Stimulated activated CD8-positive, alpha-beta memory T cell treated with anti-CD3 and anti-CD28 coated beads, Interleukin-12 subunit alpha, Interleukin-12 subunit beta, amount 100 ng/mL, for 4 hours (primary cell): Measurements from ENCODE around the gene SHLD1.

Experiments used
- DNase-seq: peaks from one replicate; pipeline ENCODE4 v3.0.0-alpha.2; 2020; ENCODE audit warnings: low read depth

The SHLD1 gene

GRCh38 chr20:5848711-5849505 is 98.7 kb downstream of the SHLD1 start:
- no peak for DNase-seq

DNA sequence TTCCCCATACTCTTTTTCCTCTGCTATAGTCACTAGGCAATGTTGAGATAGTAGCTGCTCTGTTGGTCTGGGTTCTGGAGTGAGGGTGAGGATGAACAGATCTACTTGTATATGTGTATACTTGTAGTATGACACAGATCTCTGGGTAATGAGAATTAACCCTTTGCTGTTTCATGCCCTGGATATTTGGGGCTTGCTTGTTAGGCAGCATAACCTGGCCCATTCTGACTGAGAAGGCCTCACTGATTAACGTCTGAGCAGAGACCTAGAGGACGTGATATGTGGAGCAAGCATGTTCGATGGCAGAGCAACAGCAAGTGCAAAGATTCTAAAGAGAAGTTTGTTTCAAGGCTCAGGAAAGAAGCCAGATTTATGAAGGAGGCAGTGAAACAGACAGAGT is 105.7 kb downstream of the SHLD1 start:
- DNase-seq, result no peak

DNA sequence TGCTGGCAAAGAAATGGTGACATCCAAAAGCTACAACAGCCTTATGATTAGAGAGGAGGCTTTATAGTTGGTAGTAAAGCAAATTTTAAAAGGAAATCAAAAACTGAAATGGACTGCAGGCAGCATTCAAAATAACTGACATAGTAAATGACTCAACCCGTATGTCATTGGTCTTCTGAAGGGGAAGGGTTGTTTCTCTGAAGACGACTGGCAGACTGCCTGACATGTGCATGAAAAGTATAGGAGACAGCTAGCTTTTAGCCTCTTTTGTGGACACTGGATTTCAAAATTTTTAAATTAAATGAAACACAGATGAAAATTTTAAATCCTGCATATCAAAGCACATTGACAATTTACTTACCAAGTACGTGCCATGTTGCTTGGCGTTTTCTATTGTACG is 109.4 kb downstream of the SHLD1 start:
- no peak for DNase-seq

- DNase-seq, result no peak
These were observed 112.5 kb downstream of the SHLD1 start for GRCh38 chr20:5862703-5863039.

DNA sequence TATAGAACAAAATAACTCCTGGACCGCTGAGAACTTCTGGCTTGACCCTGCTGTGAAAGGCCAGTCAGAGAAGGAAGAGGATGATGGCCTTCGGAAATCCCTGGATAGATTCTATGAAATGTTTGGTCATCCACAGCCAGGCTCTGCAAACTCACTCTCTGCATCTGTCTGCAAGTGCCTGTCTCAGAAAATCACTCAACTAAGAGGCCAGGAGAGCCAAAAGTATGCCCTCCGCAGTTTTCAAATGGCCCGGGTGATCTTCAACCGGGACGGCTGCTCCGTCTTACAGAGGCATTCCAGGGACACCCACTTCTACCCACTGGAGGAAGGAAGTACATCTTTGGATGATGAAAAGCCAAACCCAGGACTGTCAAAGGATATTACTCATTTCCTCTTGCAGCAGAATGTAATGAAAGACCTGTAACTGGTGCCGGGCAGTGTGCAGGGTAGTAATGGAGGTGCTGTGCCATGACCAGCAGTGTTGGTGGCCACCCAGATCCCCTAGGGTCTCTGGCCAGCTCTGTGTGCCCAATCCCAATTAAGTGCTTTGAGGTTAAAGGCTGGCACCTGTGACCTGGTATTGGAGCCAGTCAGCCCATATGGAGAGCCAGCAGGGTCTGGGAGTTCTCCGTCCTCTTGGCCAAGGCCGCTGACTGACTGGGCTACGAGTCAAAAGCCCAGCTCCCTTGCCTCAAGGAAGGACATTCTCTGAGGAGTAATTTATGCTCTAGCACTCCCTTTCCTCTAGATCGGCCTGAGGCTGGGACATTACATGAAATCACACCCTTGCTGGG is 113.0 kb downstream of the SHLD1 start:
- DNase-seq, result no peak

- DNase-seq, result no peak
These were observed 114.2 kb downstream of the SHLD1 start for GRCh38 chr20:5864428-5864827.

- no peak for DNase-seq
These were observed 114.8 kb downstream of the SHLD1 start for GRCh38 chr20:5864873-5865587.

GRCh38 chr20:5865604-5866003 is 115.4 kb downstream of the SHLD1 start:
- no peak for DNase-seq

DNA sequence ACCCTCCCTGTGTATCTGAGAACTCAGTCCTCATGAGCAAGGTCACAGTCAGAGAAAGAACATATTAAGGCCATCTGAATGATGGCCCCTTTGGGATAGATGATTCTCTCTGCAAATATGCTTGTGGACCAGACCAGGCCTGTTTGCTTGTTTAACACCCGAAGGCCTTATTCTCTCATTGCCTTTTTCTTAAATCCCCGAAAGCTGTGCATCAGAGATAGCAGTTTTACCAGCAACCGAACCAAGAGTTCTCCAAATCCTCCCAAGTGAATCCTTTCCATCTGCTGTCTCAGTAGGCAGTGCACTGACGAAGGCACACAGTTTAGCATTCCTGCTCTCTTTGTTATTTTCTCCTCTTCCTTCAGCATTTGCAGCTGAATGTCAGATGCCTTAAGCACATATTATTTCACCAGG is 120.4 kb downstream of the SHLD1 start:
- DNase-seq, result no peak

DNA sequence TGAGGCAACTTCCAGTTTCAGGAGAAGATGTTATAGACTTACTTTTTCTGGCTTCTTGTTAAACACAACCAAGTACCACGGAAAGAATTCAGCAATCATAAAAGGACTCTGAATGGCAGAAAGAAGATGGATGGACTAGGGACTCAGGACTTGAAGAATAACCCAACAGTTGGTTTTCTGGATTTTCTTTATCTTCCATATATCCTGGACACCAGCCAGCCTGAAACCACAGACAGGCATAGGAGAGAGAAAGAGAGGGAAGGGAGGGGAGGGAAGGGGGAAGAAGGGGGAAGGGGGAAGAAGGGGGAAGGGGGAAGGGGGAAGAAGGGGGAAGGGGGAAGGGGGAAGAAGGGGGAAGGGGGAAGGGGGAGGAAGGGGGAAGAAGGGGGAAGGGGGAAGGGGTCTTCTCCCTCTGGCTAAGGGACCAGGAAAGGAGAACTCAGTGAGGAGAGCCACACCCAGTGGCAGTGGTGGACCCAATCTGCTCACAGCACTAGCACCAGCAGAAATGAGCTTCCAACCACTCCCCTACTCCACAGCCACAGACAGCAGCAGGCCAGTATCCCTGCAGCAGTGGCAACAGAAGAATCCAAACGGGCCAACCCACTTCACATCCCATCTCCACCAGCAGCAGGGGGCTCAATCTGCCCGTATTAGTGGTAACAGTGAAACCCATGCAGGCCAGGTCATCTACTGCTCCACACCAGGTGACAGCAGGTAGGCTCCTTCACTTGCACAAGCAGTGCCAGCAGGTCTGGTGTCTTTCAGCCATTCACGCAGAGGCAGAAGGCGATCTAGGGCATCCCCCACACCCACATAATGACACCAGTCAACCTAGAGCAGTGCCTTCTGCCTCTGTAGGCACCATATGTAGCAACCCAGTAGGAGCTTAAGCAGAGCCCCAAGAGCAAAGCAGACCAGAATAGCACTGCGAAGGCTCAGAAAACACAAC is 121.5 kb downstream of the SHLD1 start:
- DNase-seq, result no peak

GRCh38 chr20:5877128-5877527 is 126.9 kb downstream of the SHLD1 start:
- DNase-seq, result no peak

DNA sequence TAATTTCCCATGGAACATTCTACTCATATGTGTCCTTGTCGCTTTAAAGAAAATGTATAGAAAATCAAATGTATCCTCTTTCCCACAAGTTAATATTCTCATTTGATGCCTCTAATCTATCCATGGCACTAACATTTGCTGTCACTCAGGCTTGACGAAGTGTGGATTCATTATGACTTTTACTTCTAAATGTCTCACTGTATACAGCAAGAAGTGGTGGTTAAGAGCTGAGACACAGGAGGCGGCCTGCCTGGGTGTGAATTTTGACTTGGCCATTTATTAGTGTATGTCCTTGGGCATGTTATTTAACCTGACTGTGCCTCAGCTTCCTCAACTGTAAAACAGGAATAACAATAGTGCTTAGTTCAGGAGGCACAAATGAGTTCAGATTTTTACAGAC is 130.1 kb downstream of the SHLD1 start:
- DNase-seq, result no peak

- no peak for DNase-seq
These were observed 131.5 kb downstream of the SHLD1 start for GRCh38 chr20:5881703-5882102.

GRCh38 chr20:5882166-5882565 is 132.0 kb downstream of the SHLD1 start:
- DNase-seq, result no peak

DNA sequence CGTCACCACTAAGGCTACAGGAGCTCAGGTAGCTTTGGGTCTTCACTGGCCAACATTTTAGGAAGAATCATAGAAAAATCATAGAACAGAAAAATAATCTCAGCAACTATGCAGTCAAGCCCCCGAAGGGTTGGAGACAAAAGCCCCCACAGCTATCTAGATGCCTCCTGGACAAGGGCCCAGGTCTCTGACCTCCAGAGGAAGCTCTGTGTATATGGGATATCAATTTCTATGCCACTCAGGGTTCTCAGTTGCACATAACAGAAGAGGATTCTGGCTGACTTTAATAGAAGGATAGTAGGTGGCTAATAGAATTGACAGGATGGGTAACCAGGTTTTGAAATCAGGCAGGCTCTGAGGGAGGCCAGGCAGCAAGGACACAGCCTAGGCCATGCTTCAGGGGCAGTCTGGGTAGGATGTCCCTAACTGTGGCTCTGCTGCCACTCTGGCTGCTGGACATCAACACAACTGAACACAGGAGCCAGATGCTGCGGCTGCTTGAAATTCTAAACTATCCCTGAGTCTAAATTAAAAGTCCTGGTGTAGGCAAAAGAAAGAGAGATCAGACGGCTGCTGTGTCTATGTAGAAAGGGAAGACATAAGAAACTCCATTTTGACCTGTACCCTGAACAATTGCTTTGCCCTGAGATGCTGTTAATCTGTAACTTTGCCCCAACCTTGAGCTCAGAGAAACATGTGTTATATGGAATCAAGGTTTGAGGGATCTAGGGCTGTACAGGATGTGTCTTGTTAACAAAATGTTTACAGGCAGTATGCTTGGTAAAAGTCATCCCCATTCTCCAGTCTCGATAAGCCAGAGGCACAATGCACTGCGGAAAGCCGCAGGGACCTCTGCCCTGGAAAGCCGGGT is 134.5 kb downstream of the SHLD1 start:
- DNase-seq, result no peak

GRCh38 chr20:5885866-5886265 is 135.7 kb downstream of the SHLD1 start:
- DNase-seq, result no peak

GRCh38 chr20:5886788-5887187 is 136.6 kb downstream of the SHLD1 start:
- no peak for DNase-seq

DNA sequence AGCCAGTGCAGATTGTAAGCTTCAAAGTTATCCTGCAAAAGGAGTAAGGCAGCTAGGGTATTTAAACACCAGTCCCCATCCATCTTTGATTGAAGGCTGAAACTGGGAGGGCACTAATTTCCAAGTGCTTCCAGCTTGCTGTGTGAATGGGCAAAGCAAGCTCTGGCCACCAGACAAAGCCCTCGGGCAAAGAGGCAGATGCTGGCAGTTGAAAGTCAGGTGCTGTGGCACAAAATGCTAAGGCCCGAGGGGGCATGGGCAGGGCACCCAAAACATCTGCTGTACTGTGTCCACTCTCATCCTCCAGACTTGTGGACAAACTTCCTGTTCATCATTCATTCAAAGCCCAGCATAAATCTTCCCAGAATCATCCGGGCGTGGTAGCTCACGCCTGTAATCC is 137.2 kb downstream of the SHLD1 start:
- DNase-seq, result no peak

- DNase-seq, result no peak
These were observed 137.8 kb downstream of the SHLD1 start for GRCh38 chr20:5888041-5888440.

- DNase-seq, result no peak
These were observed 140.7 kb downstream of the SHLD1 start for GRCh38 chr20:5890773-5891441.
